Nephron progenitor cell (in vitro differentiated cells): ENCODE measurements around the gene GNAT3.

Experiments
- DNase-seq: peaks from one replicate; pipeline ENCODE4 v3.0.0; 2021
- H3K27ac Mint-ChIP-seq: 2 replicates; pipeline ENCODE4 v1.8.0; 2021; ENCODE audit warnings: mild to moderate bottlenecking, moderate library complexity, mixed read lengths
- H3K27me3 Mint-ChIP-seq: 2 replicates; pipeline ENCODE4 v1.8.0; 2021; ENCODE audit warnings: mild to moderate bottlenecking, low read depth, mixed read lengths; ENCODE audit not compliant: poor library complexity
- H3K36me3 Mint-ChIP-seq: 2 replicates; pipeline ENCODE4 v1.8.0; 2021; ENCODE audit warnings: low read depth, mixed read lengths
- H3K4me1 Mint-ChIP-seq: 2 replicates; pipeline ENCODE4 v1.8.0; 2021; ENCODE audit warnings: mixed read lengths
- H3K4me3 Mint-ChIP-seq: 2 replicates; pipeline ENCODE4 v1.8.0; 2021; ENCODE audit warnings: mild to moderate bottlenecking, moderate library complexity, mixed read lengths
- H3K9me3 Mint-ChIP-seq: 2 replicates; pipeline ENCODE4 v1.8.0; 2021; ENCODE audit warnings: mild to moderate bottlenecking, moderate library complexity, mixed read lengths
- CTCF ChIP-seq: fragments of 200-600 bp; sonication (generic); IDR thresholded peaks from 2 replicates; pipeline ENCODE4 v1.5.0; 2021; ENCODE audit warnings: antibody characterized with exemption

GNAT3 gene

GRCh38 chr7:80468931-80469714, 42.7 kb downstream of the GNAT3 start:
- H3K27ac Mint-ChIP-seq: no peak overlapping the region
- no peak for TF ChIP-seq CTCF
- no peaks in the 10 kb centered on the region for H3K27me3 Mint-ChIP-seq
- H3K36me3 Mint-ChIP-seq: no peaks in the 10 kb centered on the region
- H3K4me1 Mint-ChIP-seq: peaks cover 5% of the 10 kb centered on the region
- H3K9me3 Mint-ChIP-seq: no peaks in the 10 kb centered on the region
- no peak overlapping the region for H3K4me3 Mint-ChIP-seq
- DNase-seq: no peak

DNA sequence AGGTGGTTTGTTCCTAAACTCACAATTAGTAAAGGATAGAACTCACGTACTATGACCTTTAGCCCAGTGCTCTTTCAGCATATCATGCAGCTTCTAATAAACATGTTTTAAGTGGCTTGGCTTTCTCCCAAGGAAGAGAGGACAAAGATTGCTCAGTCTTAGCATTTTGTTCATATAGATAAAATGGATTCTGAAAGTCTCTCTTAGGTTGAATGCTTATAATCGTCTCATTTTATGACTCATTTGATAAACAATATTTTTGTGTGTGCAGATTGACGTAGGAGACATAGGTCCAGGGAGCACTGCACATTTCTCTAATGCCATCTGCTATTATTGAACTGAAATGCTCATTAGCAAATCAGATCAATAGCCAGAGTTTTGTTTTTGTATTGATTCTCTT, 44.8 kb downstream of the GNAT3 start:
- TF ChIP-seq CTCF: no peak
- Mint-ChIP-seq H3K4me1 (no peaks in the 10 kb centered on the region), H3K36me3 (no peaks in the 10 kb centered on the region), H3K9me3 (no peaks in the 10 kb centered on the region), H3K4me3 (no peak overlapping the region), H3K27me3 (no peaks in the 10 kb centered on the region), H3K27ac (no peak overlapping the region)
- DNase-seq: no peak

- DNase-seq: no peak
- Mint-ChIP-seq H3K36me3 (no peaks in the 10 kb centered on the region), H3K27ac (no peak overlapping the region), H3K4me3 (no peak overlapping the region), H3K9me3 (no peaks in the 10 kb centered on the region), H3K27me3 (no peaks in the 10 kb centered on the region), H3K4me1 (no peaks in the 10 kb centered on the region)
- no peak for TF ChIP-seq CTCF
Observed at GRCh38 chr7:80466636-80467035, 45.2 kb downstream of the GNAT3 start.

GRCh38 chr7:80464211-80464610, 47.7 kb downstream of the GNAT3 start:
- no peaks in the 10 kb centered on the region for H3K4me1 Mint-ChIP-seq
- H3K4me3 Mint-ChIP-seq: no peak overlapping the region
- no peak for TF ChIP-seq CTCF
- H3K36me3 Mint-ChIP-seq: no peaks in the 10 kb centered on the region
- DNase-seq: no peak
- no peaks in the 10 kb centered on the region for H3K27me3 Mint-ChIP-seq
- H3K9me3 Mint-ChIP-seq: no peaks in the 10 kb centered on the region
- no peak overlapping the region for H3K27ac Mint-ChIP-seq

- no peak for TF ChIP-seq CTCF
- no peaks in the 10 kb centered on the region for H3K4me1 Mint-ChIP-seq
- H3K9me3 Mint-ChIP-seq: no peaks in the 10 kb centered on the region
- no peak overlapping the region for H3K4me3 Mint-ChIP-seq
- no peaks in the 10 kb centered on the region for H3K36me3 Mint-ChIP-seq
- DNase-seq: no peak
- no peaks in the 10 kb centered on the region for H3K27me3 Mint-ChIP-seq
- no peak overlapping the region for H3K27ac Mint-ChIP-seq
Observed at GRCh38 chr7:80463272-80463920, 48.5 kb downstream of the GNAT3 start.

- no peak for DNase-seq
- Mint-ChIP-seq H3K9me3 (no peaks in the 10 kb centered on the region), H3K4me1 (no peaks in the 10 kb centered on the region), H3K36me3 (no peaks in the 10 kb centered on the region), H3K4me3 (no peak overlapping the region), H3K27ac (no peak overlapping the region), H3K27me3 (no peaks in the 10 kb centered on the region)
- no peak for TF ChIP-seq CTCF
Observed at GRCh38 chr7:80460857-80461256, 51.0 kb downstream of the GNAT3 start.
